Adrenal gland (tissue), 5 donors: ENCODE measurements around the gene FAM118B.

ENCODE experiments used
- CTCF ChIP-seq, 6 experiments: fragments of 450-650 bp in 4 of 6; fragments of 200-600 bp in 2 of 6; sonication (generic) in 1 of 6; IDR thresholded peaks; 1 replicate in 5 of 6; 2 replicates in 1 of 6; pipeline versions ENCODE4 v1.5.1 to v1.8.0; 2016 to 2021; ENCODE audit warnings: antibody characterized with exemption in 6 of 6, mild to moderate bottlenecking in 2 of 6, moderate library complexity in 1 of 6
- POLR2A ChIP-seq, 2 donors: fragments of 450-650 bp; IDR thresholded peaks; one replicate each; pipeline ENCODE4 v1.6.1; 2017; ENCODE audit warnings: antibody characterized with exemption in 2 of 2, mild to moderate bottlenecking in 2 of 2, moderate library complexity in 1 of 2
- donor health status: DM: no; HTN: no; CAD: no.

- no peak for TF ChIP-seq CTCF (IDR thresholded peaks at IDR 0.05)
- no peak for TF ChIP-seq POLR2A (IDR thresholded peaks at IDR 0.05)
These were observed 29.4 kb upstream of the FAM118B start for GRCh38 chr11:126181939-126182730.
